ENCODE data around the gene CLIC3. TPM values are rescaled to one million over a fixed set of nuclear protein-coding genes. Genes with fewer than 3 reads are reported as not detected.

CLIC3 gene
- total RNA-seq, 2 donors from 2014 or later = 1.4 to 8.7 TPM

GRCh38 chr9:136949239-136949816 lies 47.0 kb downstream of the CLIC3 start:
- ATAC-seq (ENCODE audit: insufficient number of reproducible peaks, low FRiP score, low read depth) = no peak
- Histone ChIP-seq H3K27ac (peak overlapping the region; percentile 73 to 78), H3K9me3 (no peaks in the 10 kb centered on the region)

GRCh38 chr9:136947955-136948510 lies 48.3 kb downstream of the CLIC3 start:
- Histone ChIP-seq H3K36me3 (no peaks in the 10 kb centered on the region), H3K4me3 (no peak overlapping the region), H3K27ac (no peak overlapping the region), H3K9me3 (no peaks in the 10 kb centered on the region), H3K27me3 (replicated peaks; ENCODE audit: insufficient read depth) (no peaks in the 10 kb centered on the region), H3K4me1 (ENCODE audit: control insufficient read depth in 1 of 2, low read depth in 2 of 2) (peaks cover 18 to 34% of the 10 kb centered on the region in 2 donors)
- no peak for ATAC-seq (ENCODE audit: insufficient number of reproducible peaks, low FRiP score, low read depth)
- TF ChIP-seq CTCF (IDR thresholded peaks at IDR 0.05) = peak; percentile 29
- no peak for DNase-seq (ENCODE audit: low spot score)

More at GRCh38 chr9:136949239-136949816, 47.0 kb downstream of the CLIC3 start:
- Histone ChIP-seq H3K4me3 (peak overlapping the region; percentile 78), H3K4me1 (ENCODE audit: control insufficient read depth in 1 of 2, low read depth in 2 of 2) (peaks cover 11 to 26% of the 10 kb centered on the region in 2 donors), H3K27me3 (replicated peaks; ENCODE audit: insufficient read depth) (no peaks in the 10 kb centered on the region), H3K36me3 (no peaks in the 10 kb centered on the region)
- DNase-seq (ENCODE audit: low spot score) = no peak
- TF ChIP-seq CTCF (IDR thresholded peaks at IDR 0.05) = no peak

GRCh38 chr9:136947028-136947891 lies 49.1 kb downstream of the CLIC3 start:
- TF ChIP-seq CTCF (IDR thresholded peaks at IDR 0.05) = no peak
- Histone ChIP-seq H3K27me3 (replicated peaks; ENCODE audit: insufficient read depth) (no peaks in the 10 kb centered on the region), H3K36me3 (peaks cover 7% of the 10 kb centered on the region), H3K27ac (no peak overlapping the region), H3K9me3 (no peaks in the 10 kb centered on the region), H3K4me3 (no peak overlapping the region), H3K4me1 (ENCODE audit: control insufficient read depth in 1 of 2, low read depth in 2 of 2) (peaks cover 22 to 42% of the 10 kb centered on the region in 2 donors)
- DNase-seq (ENCODE audit: low spot score) = no peak
- ATAC-seq (ENCODE audit: insufficient number of reproducible peaks, low FRiP score, low read depth) = no peak

- peaks cover 22 to 45% of the 10 kb centered on the region in 2 donors for H3K4me1 ChIP-seq (ENCODE audit: control insufficient read depth in 1 of 2, low read depth in 2 of 2)
- ATAC-seq (ENCODE audit: insufficient number of reproducible peaks, low FRiP score, low read depth) (no peak), DNase-seq (ENCODE audit: low spot score) (no peak)
Measured at GRCh38 chr9:136946228-136947027, 49.9 kb downstream of the CLIC3 start.

More at GRCh38 chr9:136946228-136947027, 49.9 kb downstream of the CLIC3 start:
- peaks cover 15% of the 10 kb centered on the region for H3K36me3 ChIP-seq
- no peak overlapping the region for H3K27ac ChIP-seq
- no peaks in the 10 kb centered on the region for H3K9me3 ChIP-seq
- no peak overlapping the region for H3K4me3 ChIP-seq
- H3K27me3 ChIP-seq (replicated peaks; ENCODE audit: insufficient read depth) = no peaks in the 10 kb centered on the region
- TF ChIP-seq CTCF (IDR thresholded peaks at IDR 0.05) = no peak
